Erythroblast (primary cell): Measurements from ENCODE around the gene KRCC1.

Source experiments
- GATA1 ChIP-seq: IDR thresholded peaks from 2 replicates; pipeline ENCODE4 v1.6.1; 2011; ENCODE audit warnings: low read depth, mild to moderate bottlenecking, control low read depth, low read length, moderate library complexity
- POLR2A ChIP-seq: IDR thresholded peaks from 2 replicates; pipeline ENCODE4 v1.6.1; 2011; ENCODE audit warnings: mild to moderate bottlenecking, low read length

- no peak for TF ChIP-seq POLR2A
- TF ChIP-seq GATA1, result no peak
These were observed 33.4 kb upstream of the KRCC1 start for GRCh38 chr2:88088999-88089398.
